LNCaP clone FGC (cell line): ENCODE data around the gene CLMP.
A peak's percentile ranks its signal among the peaks of the same experiment; 100 is the strongest.

Experiments used
- DNase-seq: peaks from one replicate; pipeline ENCODE4 v3.0.0-alpha.2; 2011; ENCODE audit warnings: low read depth
- H3K4me3 ChIP-seq: 2 replicates; pipeline ENCODE4 v1.5.1; 2011; ENCODE audit warnings: mild to moderate bottlenecking, low read depth, low read length, control low read depth
- TF ChIP-seq, protein P1 (sequence below): IDR thresholded peaks from 2 replicates; pipeline ENCODE4 v1.5.1; 2012; ENCODE audit warnings: mild to moderate bottlenecking; ENCODE audit not compliant: control insufficient read depth, insufficient read depth; ENCODE audit errors: extremely low read depth

CLMP gene

DNA sequence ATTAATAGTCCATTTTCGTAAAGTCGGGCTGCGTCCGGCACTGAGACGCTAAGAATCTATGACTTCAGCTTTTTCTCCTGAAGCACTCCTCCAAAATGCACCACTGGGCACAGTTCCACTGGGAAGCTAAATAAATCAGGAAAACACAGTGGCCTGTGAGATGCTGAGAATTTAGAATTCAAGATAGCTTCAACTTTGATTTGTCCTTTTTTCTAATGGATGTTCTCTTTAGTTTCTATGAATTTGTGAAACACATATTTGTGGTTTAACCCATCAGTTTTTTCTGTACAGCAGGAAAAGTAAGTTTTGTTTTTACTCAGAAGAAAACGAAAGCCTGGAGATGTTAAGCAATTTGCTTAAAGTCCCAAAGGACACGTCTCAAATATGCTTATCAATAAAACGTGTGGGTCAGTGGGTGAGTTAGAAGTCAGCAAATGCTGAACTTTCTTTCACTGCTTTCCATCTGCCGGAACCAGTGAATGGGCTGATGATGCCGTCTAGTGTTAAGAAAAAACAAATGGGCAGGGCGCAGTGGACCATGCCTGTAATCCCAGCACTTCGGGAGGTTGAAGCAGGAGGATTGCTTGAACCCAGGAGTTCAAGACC is 40.7 kb upstream of the CLMP start:
- TF ChIP-seq, protein P1, sequence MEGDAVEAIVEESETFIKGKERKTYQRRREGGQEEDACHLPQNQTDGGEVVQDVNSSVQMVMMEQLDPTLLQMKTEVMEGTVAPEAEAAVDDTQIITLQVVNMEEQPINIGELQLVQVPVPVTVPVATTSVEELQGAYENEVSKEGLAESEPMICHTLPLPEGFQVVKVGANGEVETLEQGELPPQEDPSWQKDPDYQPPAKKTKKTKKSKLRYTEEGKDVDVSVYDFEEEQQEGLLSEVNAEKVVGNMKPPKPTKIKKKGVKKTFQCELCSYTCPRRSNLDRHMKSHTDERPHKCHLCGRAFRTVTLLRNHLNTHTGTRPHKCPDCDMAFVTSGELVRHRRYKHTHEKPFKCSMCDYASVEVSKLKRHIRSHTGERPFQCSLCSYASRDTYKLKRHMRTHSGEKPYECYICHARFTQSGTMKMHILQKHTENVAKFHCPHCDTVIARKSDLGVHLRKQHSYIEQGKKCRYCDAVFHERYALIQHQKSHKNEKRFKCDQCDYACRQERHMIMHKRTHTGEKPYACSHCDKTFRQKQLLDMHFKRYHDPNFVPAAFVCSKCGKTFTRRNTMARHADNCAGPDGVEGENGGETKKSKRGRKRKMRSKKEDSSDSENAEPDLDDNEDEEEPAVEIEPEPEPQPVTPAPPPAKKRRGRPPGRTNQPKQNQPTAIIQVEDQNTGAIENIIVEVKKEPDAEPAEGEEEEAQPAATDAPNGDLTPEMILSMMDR: no peak
- DNase-seq: no peak
- no peak overlapping the region for H3K4me3 ChIP-seq

DNA sequence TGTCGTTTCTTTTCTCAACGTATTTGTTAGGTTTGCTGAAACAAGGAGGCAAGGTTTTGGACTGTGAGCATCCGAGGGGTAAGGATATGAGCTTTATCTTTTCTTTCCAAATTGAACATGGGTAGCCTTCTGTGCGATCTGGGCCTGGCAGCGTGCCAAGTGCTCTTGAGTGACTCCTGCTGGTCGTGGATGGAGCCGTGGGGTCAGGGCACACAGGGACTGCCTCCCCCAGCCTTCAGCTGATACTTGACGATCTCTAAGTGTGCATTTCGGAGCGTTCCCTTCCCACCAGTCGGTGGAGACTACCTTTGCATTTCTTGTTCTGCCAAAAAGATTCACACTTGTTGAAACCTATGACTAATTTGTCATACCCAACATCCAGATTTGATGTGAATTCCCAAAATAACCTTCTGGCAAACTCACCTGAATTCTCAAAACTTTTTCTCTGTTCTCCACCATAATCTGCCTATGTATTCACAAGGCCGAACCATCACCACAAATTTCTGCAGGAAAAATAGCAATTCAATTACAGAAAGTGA is 40.1 kb upstream of the CLMP start:
- peak; percentile 8 for DNase-seq
- H3K4me3 ChIP-seq: no peak overlapping the region
- TF ChIP-seq, protein P1: peak; percentile 78

DNA sequence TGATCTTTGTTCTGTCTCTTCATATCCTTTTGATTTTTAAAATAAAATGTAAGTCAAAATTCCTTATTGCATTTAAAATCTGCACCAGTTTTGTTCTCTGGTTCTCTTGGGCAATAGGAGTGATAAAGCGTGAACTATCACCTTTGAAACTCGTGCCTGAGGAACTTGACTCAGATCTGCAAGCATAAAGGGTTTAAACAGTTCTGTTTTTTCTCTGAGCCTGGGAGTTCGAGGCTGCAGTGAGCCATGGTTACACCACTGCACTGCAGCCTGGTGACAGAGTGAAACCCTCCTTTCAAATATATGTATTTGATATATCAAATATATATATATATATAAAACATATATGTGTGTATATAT is 38.9 kb upstream of the CLMP start:
- H3K4me3 ChIP-seq: no peak overlapping the region
- TF ChIP-seq, protein P1: no peak
- DNase-seq: no peak

DNA sequence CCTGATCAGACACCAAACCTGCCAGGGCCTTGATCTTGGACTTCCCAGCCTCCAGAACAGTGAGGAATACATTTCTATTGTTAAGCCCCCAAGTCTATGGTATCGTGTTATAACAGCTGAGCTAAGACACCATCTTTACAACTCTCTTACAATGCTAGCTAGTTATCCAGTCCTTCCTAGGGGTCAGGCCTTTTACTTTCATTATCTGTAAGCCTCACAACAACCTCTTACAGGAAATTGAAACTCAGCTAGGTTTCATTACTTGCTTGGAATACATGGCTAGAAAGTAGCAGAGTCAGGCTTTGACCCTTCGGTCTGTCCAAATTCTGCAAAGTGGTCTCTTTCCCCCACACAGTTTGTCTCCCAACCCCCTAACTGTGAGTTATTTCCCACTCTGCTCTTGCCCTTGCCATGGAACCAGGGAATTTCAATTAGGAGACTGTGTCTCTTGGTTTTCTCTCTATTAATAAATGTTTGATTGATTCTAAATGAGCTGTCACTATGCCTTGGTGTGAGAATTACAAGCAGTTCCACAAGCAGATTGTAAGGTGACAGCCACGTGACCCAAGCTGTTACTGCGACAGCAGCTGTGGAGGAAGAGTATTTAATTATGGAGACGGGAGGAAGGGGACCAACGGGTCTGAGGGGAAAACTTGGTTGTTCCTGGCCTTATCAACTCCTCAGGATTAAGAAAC is 38.4 kb upstream of the CLMP start:
- DNase-seq: no peak
- TF ChIP-seq, protein P1: no peak

DNA sequence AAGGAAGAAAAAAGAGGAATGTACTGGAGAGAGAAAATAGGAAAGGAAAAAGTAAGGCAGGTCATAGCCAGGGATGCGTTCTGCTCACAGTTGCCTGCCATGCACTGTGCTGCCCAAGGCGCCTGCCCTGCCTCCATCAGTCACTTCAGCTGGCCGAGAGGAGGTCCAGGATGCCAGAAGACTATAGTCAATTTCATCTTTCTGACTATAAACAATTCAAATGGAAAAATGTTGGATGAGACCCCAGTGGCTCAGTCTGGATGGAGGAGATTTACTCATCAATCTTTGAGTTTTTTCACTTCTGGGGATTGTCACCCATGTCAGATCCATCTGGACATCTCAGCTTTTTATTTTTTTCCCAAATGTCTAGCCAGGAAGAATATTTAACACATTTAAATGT is 36.7 kb upstream of the CLMP start:
- TF ChIP-seq, protein P1: no peak
- no peak for DNase-seq
- no peak overlapping the region for H3K4me3 ChIP-seq

More for the DNA sequence above, 38.4 kb upstream of the CLMP start:
- H3K4me3 ChIP-seq: no peak overlapping the region

DNA sequence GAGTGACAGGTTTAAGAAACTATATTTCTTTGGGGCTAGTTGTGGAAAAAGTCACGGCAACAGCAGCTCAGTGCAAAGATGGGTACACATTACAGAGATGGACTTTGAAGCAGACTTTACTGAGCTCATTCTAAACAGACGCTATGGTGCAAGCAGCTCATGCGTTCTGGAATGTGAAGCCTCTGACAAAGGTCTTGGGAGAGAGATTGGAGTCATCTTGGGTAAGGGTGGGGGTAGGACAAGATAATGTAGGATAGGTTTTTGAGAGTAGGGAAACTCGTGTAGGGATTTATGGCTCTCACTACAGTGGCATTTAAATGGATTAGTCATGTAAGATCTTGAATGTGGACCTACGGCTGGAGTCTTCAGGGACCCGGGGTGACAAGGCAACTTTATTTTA is 36.2 kb upstream of the CLMP start:
- no peak overlapping the region for H3K4me3 ChIP-seq
- no peak for DNase-seq
- TF ChIP-seq, protein P1: no peak
